NCI-H1436 treated with DMSO at 0.1 percent for 48 hours (cell line): ENCODE results near the gene TNKS1BP1.
"Not testable (repeated sequence)": the region's sequence is repeated elsewhere in the genome, so short reads cannot be mapped to it uniquely, and the experiment has no call there.

Source experiments
- DNase-seq: peaks from one replicate; lab custom pipeline; 2025; lab: John Stamatoyannopoulos, UW

The TNKS1BP1 gene

GRCh38 chr11:57288771-57289579 lies 35.8 kb downstream of the TNKS1BP1 start:
- no peak for DNase-seq

- DNase-seq: no peak
Observed at GRCh38 chr11:57287884-57288283, 36.9 kb downstream of the TNKS1BP1 start.

GRCh38 chr11:57283231-57283990 lies 41.3 kb downstream of the TNKS1BP1 start:
- DNase-seq: no peak

GRCh38 chr11:57281546-57281945 lies 43.2 kb downstream of the TNKS1BP1 start:
- DNase-seq: not testable (repeated sequence)

GRCh38 chr11:57279116-57279515 lies 45.6 kb downstream of the TNKS1BP1 start:
- DNase-seq: no peak

- DNase-seq: no peak
Observed at GRCh38 chr11:57278721-57279095, 46.0 kb downstream of the TNKS1BP1 start.

- DNase-seq: no peak
Observed at GRCh38 chr11:57277845-57278720, 46.7 kb downstream of the TNKS1BP1 start.

GRCh38 chr11:57276971-57277675 lies 47.6 kb downstream of the TNKS1BP1 start:
- DNase-seq: no peak

- no peak for DNase-seq
Observed at GRCh38 chr11:57276169-57276970, 48.4 kb downstream of the TNKS1BP1 start.

- DNase-seq: no peak
Observed at GRCh38 chr11:57275582-57275981, 49.2 kb downstream of the TNKS1BP1 start.

GRCh38 chr11:57274904-57275498 lies 49.8 kb downstream of the TNKS1BP1 start:
- DNase-seq: no peak

GRCh38 chr11:57273448-57274058 lies 51.2 kb downstream of the TNKS1BP1 start:
- DNase-seq: no peak

- no peak for DNase-seq
Observed at GRCh38 chr11:57269571-57270021, 55.2 kb downstream of the TNKS1BP1 start.

GRCh38 chr11:57266157-57266556 lies 58.6 kb downstream of the TNKS1BP1 start:
- no peak for DNase-seq

GRCh38 chr11:57263351-57263750 lies 61.4 kb downstream of the TNKS1BP1 start:
- no peak for DNase-seq

- DNase-seq: no peak
Observed at GRCh38 chr11:57262157-57262556, 62.6 kb downstream of the TNKS1BP1 start.

- DNase-seq: no peak
Observed at GRCh38 chr11:57260937-57261783, 63.6 kb downstream of the TNKS1BP1 start.

- no peak for DNase-seq
Observed at GRCh38 chr11:57256119-57256518, 68.6 kb downstream of the TNKS1BP1 start.

GRCh38 chr11:57255618-57256017 lies 69.1 kb downstream of the TNKS1BP1 start:
- DNase-seq: no peak
